Upper lobe of left lung (tissue), 6 donors: ENCODE data around the gene FAM78B. TPM values are rescaled to one million over a fixed set of nuclear protein-coding genes. Genes with fewer than 3 reads are reported as not detected.

Experiments
- ATAC-seq, 2 donors: fragments of 200-7000 bp; cut with Tn5 transposase; one replicate each; pipeline ENCODE4 v1.9.1; 2022; ENCODE audit warnings: mild to moderate bottlenecking in 2 of 2, moderate library complexity in 2 of 2; ENCODE audit not compliant: low FRiP score in 2 of 2
- DNase-seq, 2 donors: peaks; one replicate each; pipeline ENCODE4 v3.0.0-alpha.2; 2019 to 2020
- H3K27ac ChIP-seq, 4 donors: fragments of 200-600 bp; sonication (generic); one replicate each; pipeline ENCODE4 v1.5.1; 2016 to 2019
- H3K27me3 ChIP-seq, 4 donors: fragments of 200-600 bp; sonication (generic); one replicate each; pipeline ENCODE4 v1.5.1; 2017 to 2019
- H3K36me3 ChIP-seq, 4 donors: fragments of 200-600 bp; sonication (generic); one replicate each; pipeline ENCODE4 v1.5.1; 2016 to 2019
- H3K4me1 ChIP-seq, 4 donors: fragments of 200-600 bp; sonication (generic); one replicate each; pipeline ENCODE4 v1.5.1; 2018 to 2019
- H3K4me3 ChIP-seq, 4 donors: fragments of 200-600 bp; sonication (generic); one replicate each; pipeline ENCODE4 v1.5.1; 2017 to 2019; ENCODE audit warnings: mild to moderate bottlenecking in 2 of 4, moderate library complexity in 1 of 4
- H3K9me3 ChIP-seq, 4 donors: fragments of 200-600 bp; sonication (generic); one replicate each; pipeline ENCODE4 v1.5.1; 2018 to 2019
- CTCF ChIP-seq, 6 experiments: fragments of 450-650 bp in 4 of 6; fragments of 200-600 bp in 2 of 6; sonication (generic) in 2 of 6; IDR thresholded peaks; one replicate each; pipeline ENCODE4 v1.5.1; 2016 to 2019; ENCODE audit warnings: antibody characterized with exemption in 6 of 6
- EP300 ChIP-seq, 4 donors: sonication (generic); formaldehyde crosslinking; IDR thresholded peaks; one replicate each; pipeline ENCODE4 v1.5.1; 2017; ENCODE audit warnings: antibody characterized with exemption in 4 of 4, control low read depth in 2 of 4
- POLR2A ChIP-seq, 4 donors: fragments of 450-650 bp; IDR thresholded peaks; one replicate each; pipeline ENCODE4 v1.5.1; 2016 to 2017; ENCODE audit warnings: antibody characterized with exemption in 4 of 4, mild to moderate bottlenecking in 2 of 4
- POLR2AphosphoS5 ChIP-seq, 2 donors: sonication (generic); formaldehyde crosslinking; IDR thresholded peaks; one replicate each; pipeline ENCODE4 v1.5.1; 2017; ENCODE audit warnings: antibody characterized with exemption in 2 of 2
- WGBS, 2 donors: methylation state at CpG; one replicate each; pipeline ENCODE4 v1.1.5; 2017 to 2018; 5-methylcytosine and 5-hydroxymethylcytosine counted together
- total RNA-seq, 6 donors: library from RNA; depleted of rRNA in 4 of 6; stranded (reverse); fragments of >200 nt in 4 of 6; gene quantifications; one replicate each; pipeline versions ENCODE4 v1.1.0 to v1.2.1, GENCODE V29; 2016 to 2021
- donor health status: DM: no; HTN: no; CAD: no; lungs with moderate emphysema.
- donor health status: DM: no; HTN: yes; CAD: no; lungs with severe emphysema.

Gene FAM78B
- total RNA-seq, 6 donors from 2014 or later = 0.80 to 1.3 (median 1.00) TPM; not detected in 2

GRCh38 chr1:166167572-166167925 is 748 bp upstream of the FAM78B start:
- H3K27me3 ChIP-seq = peaks cover 0 to 4% (median 0%) of the 10 kb centered on the region in 4 donors
- peak overlapping the region in 3 of 4 donors; percentile 79 to 85 (median 82) for H3K4me3 ChIP-seq
- no peak for DNase-seq
- no peaks in the 10 kb centered on the region for H3K36me3 ChIP-seq
- 50 to 62% methylated on average over 5 of the region's 5 CpGs for WGBS, 2 donors
- no peak for ATAC-seq
- peaks cover 12 to 31% (median 22%) of the 10 kb centered on the region in 4 donors for H3K4me1 ChIP-seq
- no peaks in the 10 kb centered on the region for H3K9me3 ChIP-seq
- H3K27ac ChIP-seq = no peak overlapping the region
- TF ChIP-seq POLR2AphosphoS5 (IDR thresholded peaks at IDR 0.05) (no peak), POLR2A (IDR thresholded peaks at IDR 0.05) (no peak), EP300 (IDR thresholded peaks at IDR 0.05) (no peak)

GRCh38 chr1:166166329-166166697 is 488 bp downstream of the FAM78B start:
- no peak for DNase-seq
- Histone ChIP-seq H3K36me3 (no peaks in the 10 kb centered on the region), H3K27ac (peak overlapping the region in 1 of 4 donors; percentile 56), H3K9me3 (no peaks in the 10 kb centered on the region), H3K27me3 (peaks cover 0 to 4% (median 0%) of the 10 kb centered on the region in 4 donors), H3K4me1 (peaks cover 12 to 31% (median 22%) of the 10 kb centered on the region in 4 donors), H3K4me3 (peak overlapping the region; percentile 28 to 85 (median 80))
- no peak for ATAC-seq
- 0 to 1% methylated on average over 13 to 15 of the region's 50 CpGs for WGBS, 2 donors
- no peak for TF ChIP-seq EP300 (IDR thresholded peaks at IDR 0.05)
- no peak for TF ChIP-seq CTCF (IDR thresholded peaks at IDR 0.05)
- no peak for TF ChIP-seq POLR2A (IDR thresholded peaks at IDR 0.05)
- no peak for TF ChIP-seq POLR2AphosphoS5 (IDR thresholded peaks at IDR 0.05)

GRCh38 chr1:166165661-166166328 is 1.0 kb downstream of the FAM78B start:
- DNase-seq = peak in 1 of 2 donors; percentile 84
- Histone ChIP-seq H3K9me3 (no peaks in the 10 kb centered on the region), H3K36me3 (no peaks in the 10 kb centered on the region), H3K27me3 (peaks cover 0 to 4% (median 0%) of the 10 kb centered on the region in 4 donors), H3K27ac (no peak overlapping the region), H3K4me1 (peaks cover 12 to 31% (median 22%) of the 10 kb centered on the region in 4 donors), H3K4me3 (peak overlapping the region; percentile 15 to 85 (median 80))
- ATAC-seq = peak in 1 of 2 donors; percentile 16
- no peak for TF ChIP-seq CTCF (IDR thresholded peaks at IDR 0.05)
- no peak for TF ChIP-seq POLR2A (IDR thresholded peaks at IDR 0.05)
- TF ChIP-seq POLR2AphosphoS5 (IDR thresholded peaks at IDR 0.05) = no peak
- no peak for TF ChIP-seq EP300 (IDR thresholded peaks at IDR 0.05)
- WGBS, 2 donors = 1 to 2% methylated on average over 23 to 29 of the region's 61 CpGs

- Histone ChIP-seq H3K27ac (no peak overlapping the region), H3K4me3 (peak overlapping the region; percentile 15 to 85 (median 80)), H3K4me1 (peaks cover 12 to 31% (median 22%) of the 10 kb centered on the region in 4 donors), H3K9me3 (no peaks in the 10 kb centered on the region), H3K27me3 (peaks cover 0 to 4% (median 0%) of the 10 kb centered on the region in 4 donors), H3K36me3 (no peaks in the 10 kb centered on the region)
- 1% methylated on average over 35 to 55 of the region's 56 CpGs for WGBS, 2 donors
- DNase-seq = peak; percentile 22 to 88
- peak in 1 of 2 donors; percentile 77 for ATAC-seq
- peak in 2 of 6 experiments; percentile 27 to 44 for TF ChIP-seq CTCF (IDR thresholded peaks at IDR 0.05)
- TF ChIP-seq POLR2AphosphoS5 (IDR thresholded peaks at IDR 0.05) = no peak
Measured at GRCh38 chr1:166164995-166165660, 1.7 kb downstream of the FAM78B start.

GRCh38 chr1:166164646-166164994 is 2.2 kb downstream of the FAM78B start:
- H3K4me3 ChIP-seq = peak overlapping the region in 1 of 4 donors; percentile 85

More at GRCh38 chr1:166164646-166164994, 2.2 kb downstream of the FAM78B start:
- H3K27ac ChIP-seq = no peak overlapping the region
- H3K4me1 ChIP-seq = peaks cover 12 to 31% (median 22%) of the 10 kb centered on the region in 4 donors
- DNase-seq = no peak
- 22 to 27% methylated on average over 5 of the region's 5 CpGs for WGBS, 2 donors
- ATAC-seq = no peak
- TF ChIP-seq POLR2A (IDR thresholded peaks at IDR 0.05) = no peak
- H3K36me3 ChIP-seq = no peaks in the 10 kb centered on the region
- H3K9me3 ChIP-seq = no peaks in the 10 kb centered on the region
- H3K27me3 ChIP-seq = peaks cover 0 to 4% (median 0%) of the 10 kb centered on the region in 4 donors
